B cell (primary cell): ENCODE data around the gene TNXB. TPM values are rescaled to one million over a fixed set of nuclear protein-coding genes. Genes with fewer than 3 reads are reported as not detected.

Source experiments
- ATAC-seq: fragments of 200-7000 bp; cut with Tn5 transposase; one replicate; pipeline ENCODE4 v1.10.0; 2021; ENCODE audit warnings: low read depth, mild to moderate bottlenecking, moderate number of reproducible peaks, moderate library complexity
- CTCF ChIA-PET: fragments of 350-600 bp; sonication (Branson Sonifier 250); formaldehyde crosslinking; loops from one replicate; lab custom pipeline; 2021; ENCODE audit warnings: antibody characterized with exemption, inconsistent platforms; lab: Charles Lee
- POLR2A ChIA-PET: fragments of 350-600 bp; sonication (Branson Sonifier 250); formaldehyde crosslinking; loops from one replicate; lab custom pipeline; 2021; ENCODE audit warnings: antibody characterized with exemption; lab: Charles Lee
- DNase-seq: peaks from one replicate; pipeline ENCODE4 v3.0.0; 2013
- H2AFZ ChIP-seq: 2 replicates; pipeline ENCODE4 v1.6.1; 2012; ENCODE audit warnings: mild to moderate bottlenecking, low read depth, low read length; ENCODE audit not compliant: insufficient read depth, poor library complexity, severe bottlenecking
- H3K27ac ChIP-seq, 2 donors: 1 replicate in 1 of 2; 2 replicates in 1 of 2; pipeline ENCODE4 v1.5.1; 2012 to 2013; ENCODE audit warnings: low read length in 2 of 2, mild to moderate bottlenecking in 2 of 2, moderate library complexity in 1 of 2
- H3K27me3 ChIP-seq, 4 experiments: fragments of 200-600 bp in 1 of 4; sonication (generic) in 1 of 4; replicated peaks in 1 of 4; 1 replicate in 2 of 4; 2 replicates in 2 of 4; pipeline versions ENCODE4 v1.6.1 to v1.7.0; 2013 to 2016; ENCODE audit warnings: low read length in 3 of 4, mild to moderate bottlenecking in 2 of 4, mixed read lengths in 1 of 4, moderate library complexity in 1 of 4; ENCODE audit not compliant: insufficient read depth in 4 of 4, control insufficient read depth in 3 of 4; ENCODE audit errors: control extremely low read depth in 1 of 4
- H3K36me3 ChIP-seq, 2 experiments: replicated peaks in 1 of 2; 1 replicate in 1 of 2; 2 replicates in 1 of 2; pipeline versions ENCODE4 v1.6.1 to v1.7.1; 2013; ENCODE audit warnings: low read length in 1 of 2; ENCODE audit not compliant: insufficient read depth in 2 of 2, control insufficient read depth in 1 of 2; ENCODE audit errors: control extremely low read depth in 1 of 2, extremely low read depth in 1 of 2
- H3K4me1 ChIP-seq, 2 donors: fragments of 200-600 bp in 1 of 2; sonication (generic) in 1 of 2; 1 replicate in 1 of 2; 2 replicates in 1 of 2; pipeline versions ENCODE4 v1.5.1 to v1.6.1; 2013 to 2017; ENCODE audit warnings: low read length in 2 of 2; ENCODE audit not compliant: control insufficient read depth in 2 of 2, insufficient read depth in 2 of 2
- H3K4me2 ChIP-seq: replicated peaks from 2 replicates; pipeline ENCODE3; 2012; ENCODE audit warnings: mild to moderate bottlenecking, low read depth, low read length; ENCODE audit not compliant: poor library complexity, severe bottlenecking
- H3K4me3 ChIP-seq, 5 experiments: fragments of 200-600 bp in 1 of 5; sonication (generic) in 1 of 5; 1 replicate in 3 of 5; 2 replicates in 2 of 5; pipeline versions ENCODE4 v1.5.1 to v1.7.0; 2011 to 2016; ENCODE audit warnings: low read length in 4 of 5, mild to moderate bottlenecking in 4 of 5, low read depth in 2 of 5, control low read depth in 1 of 5, moderate library complexity in 1 of 5; ENCODE audit not compliant: insufficient read depth in 1 of 5; ENCODE audit errors: control extremely low read depth in 1 of 5, extremely low read depth in 1 of 5
- H3K79me2 ChIP-seq: fragments of 200-600 bp; sonication (generic); one replicate; pipeline ENCODE4 v1.6.0; 2016; ENCODE audit warnings: low read length; ENCODE audit not compliant: control insufficient read depth, insufficient read depth
- H3K9ac ChIP-seq: fragments of 200-600 bp; sonication (generic); 2 replicates; pipeline ENCODE4 v1.6.1; 2017; ENCODE audit warnings: mild to moderate bottlenecking, low read length, moderate library complexity
- H3K9me3 ChIP-seq, 3 donors: one replicate each; pipeline versions ENCODE4 v1.6.1 to v1.7.1; 2013; ENCODE audit warnings: low read length in 2 of 3; ENCODE audit not compliant: control insufficient read depth in 2 of 3, insufficient read depth in 1 of 3; ENCODE audit errors: control extremely low read depth in 1 of 3
- H4K20me1 ChIP-seq: 2 replicates; pipeline ENCODE4 v1.6.0; 2012; ENCODE audit warnings: mild to moderate bottlenecking, low read length; ENCODE audit not compliant: insufficient read depth, control insufficient read depth, poor library complexity, severe bottlenecking
- H3K27ac Mint-ChIP-seq: one replicate; pipeline ENCODE4 v1.8.0; 2021; ENCODE audit warnings: mixed read lengths
- H3K27me3 Mint-ChIP-seq: one replicate; pipeline ENCODE4 v1.8.0; 2021; ENCODE audit warnings: mixed read lengths
- H3K4me1 Mint-ChIP-seq: one replicate; pipeline ENCODE4 v1.8.0; 2021; ENCODE audit warnings: mixed read lengths
- H3K4me3 Mint-ChIP-seq: one replicate; pipeline ENCODE4 v1.8.0; 2021; ENCODE audit warnings: mixed read lengths
- H3K9me3 Mint-ChIP-seq: one replicate; pipeline ENCODE4 v1.8.0; 2022; ENCODE audit warnings: mixed read lengths; ENCODE audit not compliant: insufficient read depth
- EZH2 ChIP-seq: IDR thresholded peaks from 2 replicates; pipeline ENCODE4 v1.6.1; 2012; ENCODE audit warnings: borderline replicate concordance, low read depth, mild to moderate bottlenecking, moderate library complexity, low read length; ENCODE audit not compliant: insufficient read depth, poor library complexity, severe bottlenecking
- WGBS: methylation state at CpG from one replicate; pipeline ENCODE4 v1.1.5; 2013; ENCODE audit warnings: missing lambda C conversion rate; ENCODE audit not compliant: insufficient coverage; 5-methylcytosine and 5-hydroxymethylcytosine counted together
- intact Hi-C: fragments of 100-400 bp; cut with micrococcal nuclease; formaldehyde crosslinking; loops from one replicate; pipeline ENCODE4 v1.10.0; 2022
- polyA plus RNA-seq: library from polyadenylated mRNA; depleted of rRNA; stranded (reverse); fragments of >200 nt; gene quantifications from 2 replicates; pipeline ENCODE4 v1.2.3, GENCODE V29; 2012
- total RNA-seq, 2 donors: library from RNA; stranded (reverse); fragments of 120-200 nt in 1 of 2; gene quantifications; 1 replicate in 1 of 2; 2 replicates in 1 of 2; pipeline versions ENCODE4 v1.2.3 to v1.2.4, GENCODE V29; 2013 to 2022
- TF ChIP-seq, protein P1 (sequence below): fragments of 200-600 bp; IDR thresholded peaks from one replicate; pipeline ENCODE4 v1.8.0; 2022; ENCODE audit warnings: antibody characterized with exemption, mild to moderate bottlenecking

The TNXB gene
- total and polyA plus RNA-seq, 2 donors (not counting 1 experiment from before 2014, with no cell fraction given): 1.4 to 19.0 TPM

DNA sequence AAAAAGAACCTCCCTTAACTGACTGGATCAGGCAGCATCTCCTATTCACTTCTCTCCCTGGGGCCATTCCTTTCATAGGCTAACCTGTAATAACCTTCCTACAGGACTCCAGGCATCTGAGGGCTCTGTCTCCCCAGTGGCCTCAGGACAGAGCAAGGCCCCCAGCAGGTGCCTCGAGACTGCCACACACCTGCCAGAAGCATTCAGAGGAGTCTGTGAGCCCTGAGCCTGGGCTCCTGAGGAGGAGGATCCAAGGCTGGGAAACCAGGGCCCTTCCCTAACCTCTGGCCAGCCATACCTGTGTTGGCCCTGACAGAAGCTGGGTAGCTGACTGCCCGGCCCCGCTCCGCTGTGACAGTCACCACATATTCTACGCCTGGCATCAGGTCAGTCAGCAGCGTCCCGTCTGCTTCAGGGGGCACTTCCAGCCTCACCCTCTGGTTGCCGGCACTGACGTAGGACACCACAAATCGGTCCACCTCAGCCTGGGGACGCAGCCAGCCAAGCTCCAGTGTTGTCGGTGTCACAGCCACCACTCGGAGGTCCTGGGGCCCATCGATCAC is 20.6 kb downstream of the TNXB start:
- Mint-ChIP-seq H3K4me1 (peaks cover 10% of the 10 kb centered on the region), H3K9me3 (no peaks in the 10 kb centered on the region), H3K4me3 (peak overlapping the region; percentile 27), H3K27ac (no peak overlapping the region), H3K27me3 (peaks cover 50% of the 10 kb centered on the region)
- Histone ChIP-seq H2AFZ (no peak overlapping the region), H3K4me2 (no peak overlapping the region), H3K36me3 (no peaks in the 10 kb centered on the region), H3K9me3 (peaks cover 0 to 7% (median 0%) of the 10 kb centered on the region in 3 donors), H3K79me2 (no peaks in the 10 kb centered on the region), H3K9ac (no peak overlapping the region), H3K4me3 (no peak overlapping the region), H4K20me1 (no peaks in the 10 kb centered on the region), H3K27me3 (peaks cover 0 to 35% (median 18%) of the 10 kb centered on the region in 4 experiments), H3K27ac (no peak overlapping the region), H3K4me1 (peaks cover 8% of the 10 kb centered on the region in 2 donors)
- no peak for ATAC-seq
- no peak for DNase-seq
- 94% methylated on average over 14 of the region's 14 CpGs for WGBS
- ChIA-PET POLR2A (interaction anchor here (1.4 kb wide), 1 partner anchor 109 kb away, joined by 3 read pairs; no protein-coding TSS in a partner anchor), CTCF (interaction anchor here (0.9 to 1.6 kb wide), 2 partner anchors 12 to 325 kb away, joined by 3 to 4 read pairs; no protein-coding TSS in a partner anchor)
- intact Hi-C loops: no loop called here
- TF ChIP-seq, protein P1, sequence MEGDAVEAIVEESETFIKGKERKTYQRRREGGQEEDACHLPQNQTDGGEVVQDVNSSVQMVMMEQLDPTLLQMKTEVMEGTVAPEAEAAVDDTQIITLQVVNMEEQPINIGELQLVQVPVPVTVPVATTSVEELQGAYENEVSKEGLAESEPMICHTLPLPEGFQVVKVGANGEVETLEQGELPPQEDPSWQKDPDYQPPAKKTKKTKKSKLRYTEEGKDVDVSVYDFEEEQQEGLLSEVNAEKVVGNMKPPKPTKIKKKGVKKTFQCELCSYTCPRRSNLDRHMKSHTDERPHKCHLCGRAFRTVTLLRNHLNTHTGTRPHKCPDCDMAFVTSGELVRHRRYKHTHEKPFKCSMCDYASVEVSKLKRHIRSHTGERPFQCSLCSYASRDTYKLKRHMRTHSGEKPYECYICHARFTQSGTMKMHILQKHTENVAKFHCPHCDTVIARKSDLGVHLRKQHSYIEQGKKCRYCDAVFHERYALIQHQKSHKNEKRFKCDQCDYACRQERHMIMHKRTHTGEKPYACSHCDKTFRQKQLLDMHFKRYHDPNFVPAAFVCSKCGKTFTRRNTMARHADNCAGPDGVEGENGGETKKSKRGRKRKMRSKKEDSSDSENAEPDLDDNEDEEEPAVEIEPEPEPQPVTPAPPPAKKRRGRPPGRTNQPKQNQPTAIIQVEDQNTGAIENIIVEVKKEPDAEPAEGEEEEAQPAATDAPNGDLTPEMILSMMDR: no peak
- no peak for TF ChIP-seq EZH2
